ENCODE results near the gene SLC45A3. TPM values are rescaled to one million over a fixed set of nuclear protein-coding genes. Genes with fewer than 3 reads are reported as not detected.

SLC45A3 gene
- total RNA-seq, 2 donors from 2014 or later, result 17.9 to 29.6 TPM

DNA sequence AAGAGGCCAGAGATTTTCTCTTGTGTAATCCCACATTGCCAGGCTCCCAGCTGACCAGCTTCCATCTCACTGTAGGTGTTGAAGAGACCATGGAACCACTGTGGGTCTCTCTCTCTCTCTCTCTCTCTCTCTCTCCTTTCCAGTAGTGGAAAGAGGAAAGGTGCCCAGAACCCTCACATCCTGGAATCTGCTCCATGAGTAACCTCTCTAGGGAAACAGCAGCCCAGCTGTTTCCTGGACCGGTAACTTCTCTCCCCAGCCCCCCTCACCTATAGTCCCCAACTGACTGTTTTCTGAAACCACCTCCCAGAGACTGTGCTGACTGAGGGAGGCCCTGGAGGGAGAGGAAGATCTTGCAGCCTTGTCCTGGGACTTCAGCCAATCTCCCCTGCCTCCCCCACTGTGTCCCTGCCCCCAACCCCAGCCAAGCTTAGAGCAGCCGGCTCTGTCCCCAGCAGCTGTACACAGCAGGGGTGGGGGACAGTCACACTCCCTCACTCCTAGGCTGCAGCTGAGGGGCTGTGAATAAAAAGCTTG lies 20.6 kb upstream of the SLC45A3 start:
- TF ChIP-seq, protein P1, sequence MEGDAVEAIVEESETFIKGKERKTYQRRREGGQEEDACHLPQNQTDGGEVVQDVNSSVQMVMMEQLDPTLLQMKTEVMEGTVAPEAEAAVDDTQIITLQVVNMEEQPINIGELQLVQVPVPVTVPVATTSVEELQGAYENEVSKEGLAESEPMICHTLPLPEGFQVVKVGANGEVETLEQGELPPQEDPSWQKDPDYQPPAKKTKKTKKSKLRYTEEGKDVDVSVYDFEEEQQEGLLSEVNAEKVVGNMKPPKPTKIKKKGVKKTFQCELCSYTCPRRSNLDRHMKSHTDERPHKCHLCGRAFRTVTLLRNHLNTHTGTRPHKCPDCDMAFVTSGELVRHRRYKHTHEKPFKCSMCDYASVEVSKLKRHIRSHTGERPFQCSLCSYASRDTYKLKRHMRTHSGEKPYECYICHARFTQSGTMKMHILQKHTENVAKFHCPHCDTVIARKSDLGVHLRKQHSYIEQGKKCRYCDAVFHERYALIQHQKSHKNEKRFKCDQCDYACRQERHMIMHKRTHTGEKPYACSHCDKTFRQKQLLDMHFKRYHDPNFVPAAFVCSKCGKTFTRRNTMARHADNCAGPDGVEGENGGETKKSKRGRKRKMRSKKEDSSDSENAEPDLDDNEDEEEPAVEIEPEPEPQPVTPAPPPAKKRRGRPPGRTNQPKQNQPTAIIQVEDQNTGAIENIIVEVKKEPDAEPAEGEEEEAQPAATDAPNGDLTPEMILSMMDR (IDR thresholded peaks at IDR 0.05), result no peak
- intact Hi-C loops (cut with DNase I), result no loop called here
- no peak overlapping the region for H3K27ac ChIP-seq

DNA sequence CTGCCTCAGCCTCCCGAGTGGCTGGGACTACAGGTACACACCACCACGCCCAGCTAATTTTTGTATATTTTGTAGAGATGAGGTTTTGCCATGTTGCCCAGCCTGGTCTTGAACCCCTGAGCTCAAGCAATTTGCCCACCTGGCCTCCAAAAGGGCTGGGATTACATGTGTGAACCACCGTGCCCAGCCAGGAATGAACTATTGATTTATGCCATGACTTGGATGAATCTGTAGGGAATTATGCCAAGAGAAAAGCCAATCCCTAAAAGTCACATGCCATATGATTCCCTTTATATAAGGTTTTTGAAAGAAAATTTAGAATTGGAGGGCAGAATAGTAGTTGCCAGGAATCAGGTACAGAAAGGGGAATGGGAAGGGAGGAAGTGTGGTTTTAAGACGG lies 19.1 kb upstream of the SLC45A3 start:
- Histone ChIP-seq H3K4me3 (no peak overlapping the region), H3K4me1 (no peaks in the 10 kb centered on the region), H3K9ac (ENCODE audit: low read depth in 2 of 2, low read length in 2 of 2) (no peak overlapping the region), H3K36me3 (no peaks in the 10 kb centered on the region), H3K27me3 (no peaks in the 10 kb centered on the region), H3K27ac (no peak overlapping the region), H3K9me3 (no peaks in the 10 kb centered on the region)
- TF ChIP-seq, protein P1 (IDR thresholded peaks at IDR 0.05), result no peak
- no peak for DNase-seq
- intact Hi-C loops (cut with DNase I), result no loop called here

More for the DNA sequence above, 20.6 kb upstream of the SLC45A3 start:
- no peak overlapping the region for H3K9ac ChIP-seq (ENCODE audit: low read depth in 2 of 2, low read length in 2 of 2)
- DNase-seq, result no peak
- no peaks in the 10 kb centered on the region for H3K27me3 ChIP-seq
- H3K36me3 ChIP-seq, result no peaks in the 10 kb centered on the region
- no peaks in the 10 kb centered on the region for H3K4me1 ChIP-seq
- no peaks in the 10 kb centered on the region for H3K9me3 ChIP-seq
- no peak overlapping the region for H3K4me3 ChIP-seq

GRCh38 chr1:205698921-205699320 lies 18.6 kb upstream of the SLC45A3 start:
- Histone ChIP-seq H3K9ac (ENCODE audit: low read depth in 2 of 2, low read length in 2 of 2) (no peak overlapping the region), H3K27ac (no peak overlapping the region), H3K9me3 (no peaks in the 10 kb centered on the region), H3K27me3 (no peaks in the 10 kb centered on the region), H3K36me3 (no peaks in the 10 kb centered on the region), H3K4me1 (no peaks in the 10 kb centered on the region), H3K4me3 (no peak overlapping the region)
- DNase-seq, result no peak
- TF ChIP-seq, protein P1 (IDR thresholded peaks at IDR 0.05), result no peak
- intact Hi-C loops (cut with DNase I), result no loop called here

DNA sequence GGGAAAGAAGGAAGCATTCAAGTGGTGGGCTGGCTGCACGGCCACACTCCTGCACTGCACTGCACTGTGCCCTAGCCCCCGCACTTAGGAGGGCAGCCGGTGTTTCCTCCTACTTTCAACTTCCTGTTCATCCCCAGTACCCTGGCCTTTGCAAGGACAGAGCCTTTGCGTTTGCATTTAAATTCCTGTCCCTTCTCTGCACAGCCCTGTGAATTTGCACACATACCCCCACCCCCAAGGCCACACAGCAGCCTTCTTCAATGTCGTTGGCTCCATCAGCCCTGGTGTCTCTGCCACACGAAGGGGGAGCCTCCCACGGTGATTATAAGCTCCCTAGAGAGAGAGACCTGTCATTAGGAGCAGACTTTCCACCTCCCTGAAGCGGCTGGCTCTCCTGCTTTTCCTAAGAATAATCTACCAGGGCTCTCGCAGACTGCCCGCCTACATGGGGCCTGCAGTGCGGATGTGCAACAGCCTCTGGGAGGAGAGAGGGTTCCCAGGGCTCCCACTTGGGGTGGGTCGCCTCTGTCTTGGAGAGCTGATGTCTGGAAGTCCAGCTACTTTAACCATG lies 13.2 kb upstream of the SLC45A3 start:
- intact Hi-C loops (cut with DNase I), result no loop called here
- H3K27ac ChIP-seq, result no peak overlapping the region
- DNase-seq, result no peak
- no peaks in the 10 kb centered on the region for H3K36me3 ChIP-seq
- no peak overlapping the region for H3K9ac ChIP-seq (ENCODE audit: low read depth in 2 of 2, low read length in 2 of 2)
- no peak overlapping the region for H3K4me3 ChIP-seq
- TF ChIP-seq, protein P1 (IDR thresholded peaks at IDR 0.05), result no peak
- H3K27me3 ChIP-seq, result no peaks in the 10 kb centered on the region
- H3K4me1 ChIP-seq, result no peaks in the 10 kb centered on the region
- no peaks in the 10 kb centered on the region for H3K9me3 ChIP-seq

GRCh38 chr1:205692423-205692822 lies 12.1 kb upstream of the SLC45A3 start:
- TF ChIP-seq, protein P1 (IDR thresholded peaks at IDR 0.05), result no peak
- H3K27me3 ChIP-seq, result no peaks in the 10 kb centered on the region
- no peak for DNase-seq
- H3K9me3 ChIP-seq, result no peaks in the 10 kb centered on the region
- intact Hi-C loops (cut with DNase I), result no loop called here
- H3K4me1 ChIP-seq, result no peaks in the 10 kb centered on the region
- no peak overlapping the region for H3K9ac ChIP-seq (ENCODE audit: low read depth in 2 of 2, low read length in 2 of 2)
- H3K4me3 ChIP-seq, result no peak overlapping the region
- H3K27ac ChIP-seq, result no peak overlapping the region
- H3K36me3 ChIP-seq, result no peaks in the 10 kb centered on the region
